C4-2B (cell line): ENCODE data around the gene MARCHF6.

Source experiments
- ZFX ChIP-seq: fragments of 450-650 bp; IDR thresholded peaks from 2 replicates; pipeline ENCODE4 v1.6.1; 2017
- TF ChIP-seq, protein P1 (sequence below): fragments of 450-650 bp; conservative IDR thresholded peaks from 2 replicates; pipeline ENCODE4 v1.5.1; 2017; ENCODE audit warnings: mild to moderate bottlenecking

DNA sequence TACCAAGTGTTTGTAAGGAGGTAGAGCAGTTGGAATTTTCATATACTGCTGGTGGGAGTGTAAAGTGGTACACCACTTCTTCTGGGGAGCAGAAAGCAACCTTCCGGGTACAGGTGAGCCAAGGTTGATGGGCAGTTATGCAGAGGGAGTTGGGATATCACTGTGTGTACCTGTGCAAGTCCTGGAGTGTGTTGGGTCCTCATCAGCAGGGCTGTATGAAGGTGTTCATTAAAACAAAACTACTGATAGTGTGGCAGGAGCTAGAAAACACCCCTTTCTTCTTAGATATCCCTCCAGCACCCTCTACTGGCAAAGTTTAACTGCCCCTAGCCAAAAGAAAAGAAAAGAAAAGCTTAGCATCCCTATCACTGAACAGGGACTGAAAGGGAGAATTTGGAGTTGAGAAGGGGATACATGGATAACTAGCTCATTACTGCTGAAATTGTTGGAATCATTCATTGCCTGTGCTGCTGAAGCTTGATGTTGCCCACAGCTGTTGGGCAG lies 10.7 kb downstream of the MARCHF6 start:
- TF ChIP-seq, protein P1, sequence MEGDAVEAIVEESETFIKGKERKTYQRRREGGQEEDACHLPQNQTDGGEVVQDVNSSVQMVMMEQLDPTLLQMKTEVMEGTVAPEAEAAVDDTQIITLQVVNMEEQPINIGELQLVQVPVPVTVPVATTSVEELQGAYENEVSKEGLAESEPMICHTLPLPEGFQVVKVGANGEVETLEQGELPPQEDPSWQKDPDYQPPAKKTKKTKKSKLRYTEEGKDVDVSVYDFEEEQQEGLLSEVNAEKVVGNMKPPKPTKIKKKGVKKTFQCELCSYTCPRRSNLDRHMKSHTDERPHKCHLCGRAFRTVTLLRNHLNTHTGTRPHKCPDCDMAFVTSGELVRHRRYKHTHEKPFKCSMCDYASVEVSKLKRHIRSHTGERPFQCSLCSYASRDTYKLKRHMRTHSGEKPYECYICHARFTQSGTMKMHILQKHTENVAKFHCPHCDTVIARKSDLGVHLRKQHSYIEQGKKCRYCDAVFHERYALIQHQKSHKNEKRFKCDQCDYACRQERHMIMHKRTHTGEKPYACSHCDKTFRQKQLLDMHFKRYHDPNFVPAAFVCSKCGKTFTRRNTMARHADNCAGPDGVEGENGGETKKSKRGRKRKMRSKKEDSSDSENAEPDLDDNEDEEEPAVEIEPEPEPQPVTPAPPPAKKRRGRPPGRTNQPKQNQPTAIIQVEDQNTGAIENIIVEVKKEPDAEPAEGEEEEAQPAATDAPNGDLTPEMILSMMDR, result peak; percentile 36
- no peak for TF ChIP-seq ZFX
